ENCODE data around the gene DDX17. TPM values are rescaled to one million over a fixed set of nuclear protein-coding genes. Genes with fewer than 3 reads are reported as not detected.

Gene DDX17
- total RNA-seq, 2 experiments from 2014 or later = 508 to 626 TPM

GRCh38 chr22:38436629-38437395, 69.3 kb downstream of the DDX17 start:
- Histone ChIP-seq H3K79me2 (ENCODE audit: insufficient read depth, low read depth, low read length) (no peaks in the 10 kb centered on the region), H3K9me3 (ENCODE audit: low read length) (no peaks in the 10 kb centered on the region), H2AFZ (ENCODE audit: low read length) (no peak overlapping the region), H3K36me3 (ENCODE audit: insufficient read depth, low read length) (no peaks in the 10 kb centered on the region), H3K4me3 (ENCODE audit: low read depth, low read length, poor library complexity, severe bottlenecking) (no peak overlapping the region), H3K9me2 (ENCODE audit: insufficient read depth, low read length) (no peaks in the 10 kb centered on the region), H3K4me1 (ENCODE audit: insufficient read depth, low read length, poor library complexity, severe bottlenecking) (no peaks in the 10 kb centered on the region), H3K27ac (ENCODE audit: low read depth, low read length, poor library complexity, severe bottlenecking) (no peak overlapping the region), H3K4me2 (ENCODE audit: low read length) (no peak overlapping the region), H4K20me1 (ENCODE audit: insufficient read depth, low read length) (no peaks in the 10 kb centered on the region)
- ChIA-PET CTCF (ENCODE audit: unreplicated experiment) (interaction anchor here (0.6 kb wide), 1 partner anchor 135 kb away, joined by 3 read pairs; no protein-coding TSS in a partner anchor), POLR2A (interaction anchor here (0.5 kb wide), 1 partner anchor 105 kb away, joined by 3 read pairs; no protein-coding TSS in a partner anchor)
- BruUV-seq (replicated peaks) = no TSS peak
- intact Hi-C loops (cut with micrococcal nuclease; ENCODE audit: unreplicated experiment) = no loop called here
- DNase-seq (ENCODE audit: low spot score) = no peak
- TF ChIP-seq CTCF (conservative IDR thresholded peaks at IDR 0.05; ENCODE audit: low read length) (no peak), EZH2phosphoT487 (IDR thresholded peaks at IDR 0.05; ENCODE audit: borderline replicate concordance, low read depth, low read length) (no peak)

GRCh38 chr22:38435965-38436364, 70.1 kb downstream of the DDX17 start:
- Histone ChIP-seq H3K9me3 (ENCODE audit: low read length) (no peaks in the 10 kb centered on the region), H3K36me3 (ENCODE audit: insufficient read depth, low read length) (no peaks in the 10 kb centered on the region), H2AFZ (ENCODE audit: low read length) (no peak overlapping the region), H3K4me1 (ENCODE audit: insufficient read depth, low read length, poor library complexity, severe bottlenecking) (no peaks in the 10 kb centered on the region), H4K20me1 (ENCODE audit: insufficient read depth, low read length) (no peaks in the 10 kb centered on the region), H3K27ac (ENCODE audit: low read depth, low read length, poor library complexity, severe bottlenecking) (no peak overlapping the region), H3K79me2 (ENCODE audit: insufficient read depth, low read depth, low read length) (no peaks in the 10 kb centered on the region), H3K9me2 (ENCODE audit: insufficient read depth, low read length) (no peaks in the 10 kb centered on the region), H3K4me3 (ENCODE audit: low read depth, low read length, poor library complexity, severe bottlenecking) (no peak overlapping the region), H3K4me2 (ENCODE audit: low read length) (no peak overlapping the region)
- intact Hi-C loops (cut with micrococcal nuclease; ENCODE audit: unreplicated experiment) = no loop called here
- BruUV-seq (replicated peaks) = no TSS peak
- no peak for TF ChIP-seq CTCF (conservative IDR thresholded peaks at IDR 0.05; ENCODE audit: low read length)
- TF ChIP-seq EZH2phosphoT487 (IDR thresholded peaks at IDR 0.05; ENCODE audit: borderline replicate concordance, low read depth, low read length) = no peak
- no peak for DNase-seq (ENCODE audit: low spot score)
- ChIA-PET POLR2A (interaction anchor here (0.5 kb wide), 1 partner anchor 106 kb away, joined by 3 read pairs; no protein-coding TSS in a partner anchor), CTCF (ENCODE audit: unreplicated experiment) (interaction anchor here (0.6 kb wide), 1 partner anchor 136 kb away, joined by 3 read pairs; no protein-coding TSS in a partner anchor)

- H3K4me3 ChIP-seq (ENCODE audit: low read depth, low read length, poor library complexity, severe bottlenecking) = no peak overlapping the region
- intact Hi-C loops (cut with micrococcal nuclease; ENCODE audit: unreplicated experiment) = no loop called here
- no TSS peak for BruUV-seq (replicated peaks)
- H3K4me1 ChIP-seq (ENCODE audit: insufficient read depth, low read length, poor library complexity, severe bottlenecking) = no peaks in the 10 kb centered on the region
- no peak overlapping the region for H2AFZ ChIP-seq (ENCODE audit: low read length)
- H3K9me2 ChIP-seq (ENCODE audit: insufficient read depth, low read length) = no peaks in the 10 kb centered on the region
- H3K27ac ChIP-seq (ENCODE audit: low read depth, low read length, poor library complexity, severe bottlenecking) = no peak overlapping the region
- no peaks in the 10 kb centered on the region for H3K79me2 ChIP-seq (ENCODE audit: insufficient read depth, low read depth, low read length)
- no peak overlapping the region for H3K4me2 ChIP-seq (ENCODE audit: low read length)
- no peaks in the 10 kb centered on the region for H3K36me3 ChIP-seq (ENCODE audit: insufficient read depth, low read length)
- H4K20me1 ChIP-seq (ENCODE audit: insufficient read depth, low read length) = no peaks in the 10 kb centered on the region
- no peaks in the 10 kb centered on the region for H3K9me3 ChIP-seq (ENCODE audit: low read length)
- no peak for DNase-seq (ENCODE audit: low spot score)
- CTCF ChIA-PET (ENCODE audit: unreplicated experiment) = interaction anchor here (0.5 kb wide), 1 partner anchor 8 kb away, joined by 7 read pairs; no protein-coding TSS in a partner anchor
- POLR2A ChIA-PET = interaction anchor here (0.6 kb wide), 1 partner anchor 137 kb away, joined by 3 read pairs; no protein-coding TSS in a partner anchor
- TF ChIP-seq EZH2phosphoT487 (IDR thresholded peaks at IDR 0.05; ENCODE audit: borderline replicate concordance, low read depth, low read length) (no peak), CTCF (conservative IDR thresholded peaks at IDR 0.05; ENCODE audit: low read length) (peak; percentile 46; the same call in 1 of the 2 replicates)
Observed at GRCh38 chr22:38435010-38435409, 71.1 kb downstream of the DDX17 start.
